Nephron (organoid): ENCODE data around the gene ZPBP2.

ENCODE experiments used
- H3K27ac Mint-ChIP-seq, 3 experiments: 2 replicates each; pipeline ENCODE4 v1.8.0; 2020; ENCODE audit warnings: mixed read lengths in 3 of 3, mild to moderate bottlenecking in 2 of 3, moderate library complexity in 1 of 3
- H3K27me3 Mint-ChIP-seq: 2 replicates; pipeline ENCODE4 v1.8.0; 2021; ENCODE audit warnings: low read depth, mild to moderate bottlenecking, moderate library complexity, mixed read lengths
- H3K36me3 Mint-ChIP-seq: 2 replicates; pipeline ENCODE4 v1.8.0; 2020; ENCODE audit warnings: low read depth, mixed read lengths
- H3K4me1 Mint-ChIP-seq: 2 replicates; pipeline ENCODE4 v1.8.0; 2020; ENCODE audit warnings: mixed read lengths
- H3K4me3 Mint-ChIP-seq, 3 experiments: 2 replicates each; pipeline ENCODE4 v1.8.0; 2020; ENCODE audit warnings: mild to moderate bottlenecking in 3 of 3, mixed read lengths in 3 of 3, moderate library complexity in 2 of 3
- H3K9me3 Mint-ChIP-seq: 2 replicates; pipeline ENCODE4 v1.8.0; 2020; ENCODE audit warnings: mixed read lengths
- TF ChIP-seq, protein P1 (sequence below), 3 experiments: fragments of 200-600 bp; sonication (generic); IDR thresholded peaks; one replicate each; pipeline ENCODE4 v1.5.0; 2021; ENCODE audit warnings: antibody characterized with exemption in 3 of 3; ENCODE audit not compliant: unreplicated experiment in 3 of 3

ZPBP2 gene

DNA sequence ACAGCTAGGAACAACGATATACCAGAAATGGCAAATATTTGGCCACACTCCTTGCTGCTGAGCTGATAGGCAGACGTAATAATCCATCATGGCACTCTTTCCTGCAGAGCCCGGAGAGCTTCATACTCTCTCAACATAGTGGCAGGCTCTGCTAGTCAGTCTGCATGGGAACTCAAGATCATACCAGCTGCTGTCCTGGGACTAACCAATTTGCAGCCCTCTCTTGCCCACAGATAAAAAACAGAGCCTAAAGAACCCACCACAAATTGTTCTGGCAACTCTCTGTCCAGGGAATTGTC lies 36.9 kb downstream of the ZPBP2 start:
- H3K9me3 Mint-ChIP-seq: no peaks in the 10 kb centered on the region
- TF ChIP-seq, protein P1, sequence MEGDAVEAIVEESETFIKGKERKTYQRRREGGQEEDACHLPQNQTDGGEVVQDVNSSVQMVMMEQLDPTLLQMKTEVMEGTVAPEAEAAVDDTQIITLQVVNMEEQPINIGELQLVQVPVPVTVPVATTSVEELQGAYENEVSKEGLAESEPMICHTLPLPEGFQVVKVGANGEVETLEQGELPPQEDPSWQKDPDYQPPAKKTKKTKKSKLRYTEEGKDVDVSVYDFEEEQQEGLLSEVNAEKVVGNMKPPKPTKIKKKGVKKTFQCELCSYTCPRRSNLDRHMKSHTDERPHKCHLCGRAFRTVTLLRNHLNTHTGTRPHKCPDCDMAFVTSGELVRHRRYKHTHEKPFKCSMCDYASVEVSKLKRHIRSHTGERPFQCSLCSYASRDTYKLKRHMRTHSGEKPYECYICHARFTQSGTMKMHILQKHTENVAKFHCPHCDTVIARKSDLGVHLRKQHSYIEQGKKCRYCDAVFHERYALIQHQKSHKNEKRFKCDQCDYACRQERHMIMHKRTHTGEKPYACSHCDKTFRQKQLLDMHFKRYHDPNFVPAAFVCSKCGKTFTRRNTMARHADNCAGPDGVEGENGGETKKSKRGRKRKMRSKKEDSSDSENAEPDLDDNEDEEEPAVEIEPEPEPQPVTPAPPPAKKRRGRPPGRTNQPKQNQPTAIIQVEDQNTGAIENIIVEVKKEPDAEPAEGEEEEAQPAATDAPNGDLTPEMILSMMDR (IDR thresholded peaks at IDR 0.05; ENCODE audit: unreplicated experiment in 3 of 3): no peak
- H3K4me3 Mint-ChIP-seq: no peak overlapping the region
- no peaks in the 10 kb centered on the region for H3K4me1 Mint-ChIP-seq
- H3K27me3 Mint-ChIP-seq: no peaks in the 10 kb centered on the region
- H3K27ac Mint-ChIP-seq: no peak overlapping the region
- peaks cover 8% of the 10 kb centered on the region for H3K36me3 Mint-ChIP-seq

DNA sequence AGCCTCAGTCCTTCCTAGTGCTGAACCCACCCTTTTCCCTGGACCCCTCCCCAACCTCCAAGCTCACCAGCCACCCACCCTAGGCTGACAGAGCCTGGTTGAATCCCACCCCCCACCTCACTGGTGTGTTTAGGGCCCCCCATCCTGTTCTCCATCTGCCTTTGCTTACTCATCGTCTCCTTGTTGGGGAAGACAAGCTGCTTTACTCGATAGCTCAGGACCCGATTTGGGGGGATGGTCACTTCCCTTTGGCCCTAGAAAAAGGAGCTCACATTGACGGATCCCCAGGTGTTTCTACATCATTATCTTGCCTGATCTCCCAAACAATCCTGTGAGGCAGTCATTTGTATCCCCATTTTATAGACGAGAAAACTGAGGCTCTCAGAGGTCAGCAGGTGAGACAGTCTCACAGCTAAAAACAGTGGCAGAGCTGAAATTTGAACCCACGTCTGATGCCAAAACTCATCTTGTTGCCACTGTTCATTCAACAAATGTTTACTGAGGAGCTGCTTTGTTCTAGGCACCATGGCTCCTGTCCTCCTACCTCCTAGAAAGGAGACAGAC lies 40.9 kb downstream of the ZPBP2 start:
- Mint-ChIP-seq H3K4me3 (no peak overlapping the region), H3K27me3 (no peaks in the 10 kb centered on the region), H3K9me3 (no peaks in the 10 kb centered on the region), H3K4me1 (no peaks in the 10 kb centered on the region), H3K27ac (no peak overlapping the region), H3K36me3 (peaks cover 11% of the 10 kb centered on the region)
- TF ChIP-seq, protein P1 (IDR thresholded peaks at IDR 0.05; ENCODE audit: unreplicated experiment in 3 of 3): no peak

DNA sequence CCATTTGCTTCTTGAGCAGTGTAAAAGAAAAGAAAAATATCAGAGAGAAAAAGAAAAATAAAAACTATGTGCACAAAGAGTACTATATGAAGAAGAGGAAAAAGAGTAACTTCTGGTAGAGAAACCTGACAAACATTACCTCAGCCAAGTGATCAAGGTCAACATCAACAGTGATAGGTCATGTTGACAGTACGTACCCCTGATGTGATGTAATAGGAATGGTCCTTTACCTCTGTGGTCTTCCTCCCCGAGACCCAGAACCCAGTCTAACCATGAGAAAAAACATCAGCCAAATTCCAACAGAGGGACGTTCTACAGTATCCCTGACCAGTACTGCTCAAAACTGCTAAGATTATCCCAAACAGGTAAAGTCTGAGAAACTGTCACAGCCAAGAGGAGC lies 46.0 kb downstream of the ZPBP2 start:
- no peaks in the 10 kb centered on the region for H3K9me3 Mint-ChIP-seq
- H3K27ac Mint-ChIP-seq: no peak overlapping the region
- H3K27me3 Mint-ChIP-seq: no peaks in the 10 kb centered on the region
- no peaks in the 10 kb centered on the region for H3K4me1 Mint-ChIP-seq
- TF ChIP-seq, protein P1 (IDR thresholded peaks at IDR 0.05; ENCODE audit: unreplicated experiment in 3 of 3): no peak
- peaks cover 33% of the 10 kb centered on the region for H3K36me3 Mint-ChIP-seq
- no peak overlapping the region for H3K4me3 Mint-ChIP-seq

DNA sequence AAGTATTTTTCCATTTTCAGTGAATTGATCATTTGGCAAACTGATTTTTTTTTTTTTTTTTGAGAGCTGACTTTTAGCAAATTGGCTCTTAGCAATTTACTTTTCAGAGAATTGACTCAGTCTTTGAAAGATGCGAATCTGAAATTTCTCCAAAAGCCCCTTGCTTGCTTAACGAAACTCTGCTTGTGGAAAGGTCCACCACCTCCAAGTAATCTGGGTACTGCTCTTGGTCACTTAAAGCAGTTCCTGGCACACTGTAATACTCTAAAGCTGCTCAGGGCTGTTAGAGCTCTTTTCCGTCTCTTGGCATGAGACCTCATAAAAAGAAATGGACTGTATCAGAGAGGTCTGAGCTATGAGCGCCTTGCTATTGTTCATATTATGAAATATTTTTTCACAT lies 47.6 kb downstream of the ZPBP2 start:
- H3K4me1 Mint-ChIP-seq: no peaks in the 10 kb centered on the region
- H3K4me3 Mint-ChIP-seq: no peak overlapping the region
- TF ChIP-seq, protein P1 (IDR thresholded peaks at IDR 0.05; ENCODE audit: unreplicated experiment in 3 of 3): no peak
- H3K27ac Mint-ChIP-seq: no peak overlapping the region
- H3K27me3 Mint-ChIP-seq: no peaks in the 10 kb centered on the region
- peaks cover 42% of the 10 kb centered on the region for H3K36me3 Mint-ChIP-seq
- no peaks in the 10 kb centered on the region for H3K9me3 Mint-ChIP-seq

DNA sequence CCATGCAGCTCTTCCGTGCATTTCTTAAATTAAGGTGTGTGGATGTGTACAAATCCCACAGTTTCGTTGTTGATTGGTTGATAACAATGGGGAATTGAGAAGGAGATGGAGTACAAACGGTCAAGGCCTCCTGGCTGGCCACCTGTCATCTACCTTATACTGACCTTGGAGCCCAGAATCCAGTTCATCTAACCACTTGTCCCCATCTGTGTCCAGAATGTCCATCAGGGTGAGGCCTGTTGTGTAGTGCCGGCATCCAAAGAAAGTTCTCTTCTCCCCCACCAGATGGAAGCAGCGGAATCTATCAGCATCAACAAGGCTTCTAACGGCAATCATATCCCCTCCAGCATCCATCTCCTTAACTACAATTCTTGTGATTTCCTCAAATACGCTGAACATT lies 48.9 kb downstream of the ZPBP2 start:
- TF ChIP-seq, protein P1 (IDR thresholded peaks at IDR 0.05; ENCODE audit: unreplicated experiment in 3 of 3): peak in 1 of 3 experiments; percentile 12
- H3K27me3 Mint-ChIP-seq: no peaks in the 10 kb centered on the region
- no peak overlapping the region for H3K4me3 Mint-ChIP-seq
- H3K27ac Mint-ChIP-seq: no peak overlapping the region
- no peaks in the 10 kb centered on the region for H3K4me1 Mint-ChIP-seq
- peaks cover 51% of the 10 kb centered on the region for H3K36me3 Mint-ChIP-seq
- H3K9me3 Mint-ChIP-seq: no peaks in the 10 kb centered on the region

DNA sequence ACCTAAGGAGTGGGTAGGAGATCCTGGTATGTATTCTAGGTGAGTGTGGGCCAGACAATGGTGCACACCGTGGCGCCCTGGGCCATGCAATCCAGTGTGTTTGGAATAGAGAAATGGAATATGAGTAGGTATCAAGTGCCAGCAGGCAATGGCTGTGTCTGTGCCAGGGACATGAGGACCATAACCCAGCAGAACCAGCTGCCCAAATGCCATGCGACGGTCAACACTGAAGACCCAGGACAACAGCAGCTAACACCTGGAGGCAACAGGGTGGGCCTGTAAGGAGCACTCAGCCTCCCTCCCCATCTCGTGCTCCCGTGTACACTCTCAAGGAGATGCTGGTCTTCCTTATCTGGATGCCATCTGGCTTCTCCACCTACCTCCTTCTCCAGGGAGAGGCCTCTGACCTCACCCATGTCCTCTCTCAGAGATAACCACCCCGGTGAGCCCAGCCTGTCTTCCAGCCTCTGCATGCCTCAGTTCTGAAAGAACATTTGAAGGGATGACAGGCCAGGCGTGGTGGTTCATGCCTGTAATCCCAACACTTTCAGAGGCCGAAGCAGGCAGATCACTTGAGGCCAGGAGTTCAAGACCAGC lies 51.2 kb downstream of the ZPBP2 start:
- H3K9me3 Mint-ChIP-seq: no peaks in the 10 kb centered on the region
- H3K4me3 Mint-ChIP-seq: no peak overlapping the region
- peaks cover 54% of the 10 kb centered on the region for H3K36me3 Mint-ChIP-seq
- H3K4me1 Mint-ChIP-seq: peaks cover under 1% of the 10 kb centered on the region
- H3K27me3 Mint-ChIP-seq: no peaks in the 10 kb centered on the region
- no peak overlapping the region for H3K27ac Mint-ChIP-seq
- TF ChIP-seq, protein P1 (IDR thresholded peaks at IDR 0.05; ENCODE audit: unreplicated experiment in 3 of 3): no peak
